ENCODE results near the gene FIGNL2.

GRCh38 chr12:51771008-51771407, 77.5 kb downstream of the FIGNL2 start:
- no peak for TF ChIP-seq CTCF (CRISPR knock-in tag; IDR thresholded peaks at IDR 0.05)
- TF ChIP-seq, protein P1, sequence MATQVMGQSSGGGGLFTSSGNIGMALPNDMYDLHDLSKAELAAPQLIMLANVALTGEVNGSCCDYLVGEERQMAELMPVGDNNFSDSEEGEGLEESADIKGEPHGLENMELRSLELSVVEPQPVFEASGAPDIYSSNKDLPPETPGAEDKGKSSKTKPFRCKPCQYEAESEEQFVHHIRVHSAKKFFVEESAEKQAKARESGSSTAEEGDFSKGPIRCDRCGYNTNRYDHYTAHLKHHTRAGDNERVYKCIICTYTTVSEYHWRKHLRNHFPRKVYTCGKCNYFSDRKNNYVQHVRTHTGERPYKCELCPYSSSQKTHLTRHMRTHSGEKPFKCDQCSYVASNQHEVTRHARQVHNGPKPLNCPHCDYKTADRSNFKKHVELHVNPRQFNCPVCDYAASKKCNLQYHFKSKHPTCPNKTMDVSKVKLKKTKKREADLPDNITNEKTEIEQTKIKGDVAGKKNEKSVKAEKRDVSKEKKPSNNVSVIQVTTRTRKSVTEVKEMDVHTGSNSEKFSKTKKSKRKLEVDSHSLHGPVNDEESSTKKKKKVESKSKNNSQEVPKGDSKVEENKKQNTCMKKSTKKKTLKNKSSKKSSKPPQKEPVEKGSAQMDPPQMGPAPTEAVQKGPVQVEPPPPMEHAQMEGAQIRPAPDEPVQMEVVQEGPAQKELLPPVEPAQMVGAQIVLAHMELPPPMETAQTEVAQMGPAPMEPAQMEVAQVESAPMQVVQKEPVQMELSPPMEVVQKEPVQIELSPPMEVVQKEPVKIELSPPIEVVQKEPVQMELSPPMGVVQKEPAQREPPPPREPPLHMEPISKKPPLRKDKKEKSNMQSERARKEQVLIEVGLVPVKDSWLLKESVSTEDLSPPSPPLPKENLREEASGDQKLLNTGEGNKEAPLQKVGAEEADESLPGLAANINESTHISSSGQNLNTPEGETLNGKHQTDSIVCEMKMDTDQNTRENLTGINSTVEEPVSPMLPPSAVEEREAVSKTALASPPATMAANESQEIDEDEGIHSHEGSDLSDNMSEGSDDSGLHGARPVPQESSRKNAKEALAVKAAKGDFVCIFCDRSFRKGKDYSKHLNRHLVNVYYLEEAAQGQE (IDR thresholded peaks at IDR 0.05; ENCODE audit: borderline replicate concordance in 1 of 2, low read depth in 1 of 2, low read length in 2 of 2): no peak
- TF ChIP-seq ZBTB25 (CRISPR knock-in tag; IDR thresholded peaks at IDR 0.05): no peak

Data from HepG2 (cell line).